ENCODE results near the gene ETV4. TPM values are rescaled to one million over a fixed set of nuclear protein-coding genes. Genes with fewer than 3 reads are reported as not detected.
"Not testable (repeated sequence)": the region's sequence is repeated elsewhere in the genome, so short reads cannot be mapped to it uniquely, and the experiment has no call there.

Gene ETV4
- total and polyA plus RNA-seq, 7 donors, result 0.21 to 0.44 (median 0.31) TPM

DNA sequence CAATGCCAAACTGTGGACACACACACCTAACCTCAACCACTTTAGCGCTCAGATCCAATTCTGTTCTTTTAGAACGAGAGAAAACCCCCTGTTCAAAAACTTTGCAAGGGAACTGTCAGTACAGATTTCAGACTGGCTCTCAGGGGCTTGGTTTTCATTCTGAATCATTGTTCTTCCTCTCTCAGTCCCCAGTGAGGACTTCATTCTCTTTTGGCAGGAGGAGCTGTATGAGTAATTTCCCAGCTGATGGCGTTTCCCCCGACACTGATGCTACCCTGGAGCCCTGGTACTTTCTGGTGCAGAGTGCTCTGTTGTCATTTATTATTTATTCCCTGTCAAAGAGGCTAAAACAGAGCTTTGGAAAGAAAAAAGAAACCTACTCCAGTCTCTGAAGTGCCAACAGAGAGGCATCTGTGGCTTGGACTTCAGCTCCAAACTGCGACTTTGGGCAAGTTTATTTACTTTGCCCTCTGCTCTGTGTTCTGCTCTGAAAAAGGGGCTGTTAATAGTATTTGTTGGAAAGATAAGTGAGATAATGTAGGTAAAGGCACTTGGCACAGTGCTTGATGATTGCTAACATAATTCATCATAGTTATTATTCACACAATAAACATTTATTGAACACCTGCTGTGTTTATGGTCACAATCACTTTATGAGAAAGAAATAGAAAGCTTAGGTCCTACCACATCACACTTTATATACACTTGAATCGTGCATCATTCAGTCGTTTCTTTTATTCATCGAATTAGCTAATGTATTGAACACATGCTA lies 28.3 kb downstream of the ETV4 start:
- Histone ChIP-seq H3K27ac (no peak overlapping the region), H3K9me3 (no peaks in the 10 kb centered on the region), H3K27me3 (ENCODE audit: insufficient read depth in 3 of 3, low read length in 2 of 3) (no peaks in the 10 kb centered on the region), H3K4me1 (peaks cover 15% of the 10 kb centered on the region), H3K36me3 (ENCODE audit: insufficient read depth in 1 of 2, low read depth in 1 of 2) (peaks cover 33 to 92% of the 10 kb centered on the region in 2 donors), H3K4me3 (no peak overlapping the region)
- DNase-seq (no peak), ATAC-seq (peak; percentile 39 to 54 (median 42))
- WGBS, 3 donors, result 63 to 69% (median 64%) methylated on average over 8 of the region's 8 CpGs
- TF ChIP-seq, protein P1, sequence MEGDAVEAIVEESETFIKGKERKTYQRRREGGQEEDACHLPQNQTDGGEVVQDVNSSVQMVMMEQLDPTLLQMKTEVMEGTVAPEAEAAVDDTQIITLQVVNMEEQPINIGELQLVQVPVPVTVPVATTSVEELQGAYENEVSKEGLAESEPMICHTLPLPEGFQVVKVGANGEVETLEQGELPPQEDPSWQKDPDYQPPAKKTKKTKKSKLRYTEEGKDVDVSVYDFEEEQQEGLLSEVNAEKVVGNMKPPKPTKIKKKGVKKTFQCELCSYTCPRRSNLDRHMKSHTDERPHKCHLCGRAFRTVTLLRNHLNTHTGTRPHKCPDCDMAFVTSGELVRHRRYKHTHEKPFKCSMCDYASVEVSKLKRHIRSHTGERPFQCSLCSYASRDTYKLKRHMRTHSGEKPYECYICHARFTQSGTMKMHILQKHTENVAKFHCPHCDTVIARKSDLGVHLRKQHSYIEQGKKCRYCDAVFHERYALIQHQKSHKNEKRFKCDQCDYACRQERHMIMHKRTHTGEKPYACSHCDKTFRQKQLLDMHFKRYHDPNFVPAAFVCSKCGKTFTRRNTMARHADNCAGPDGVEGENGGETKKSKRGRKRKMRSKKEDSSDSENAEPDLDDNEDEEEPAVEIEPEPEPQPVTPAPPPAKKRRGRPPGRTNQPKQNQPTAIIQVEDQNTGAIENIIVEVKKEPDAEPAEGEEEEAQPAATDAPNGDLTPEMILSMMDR (IDR thresholded peaks at IDR 0.05), result no peak
- intact Hi-C loops (cut with DNase I), result no loop called here

GRCh38 chr17:43517161-43517560 lies 29.0 kb downstream of the ETV4 start:
- 55 to 83% (median 72%) methylated on average over 6 of the region's 6 CpGs for WGBS, 3 donors
- ATAC-seq (no peak), DNase-seq (no peak)
- H3K27ac ChIP-seq, result peak overlapping the region; percentile 10
- H3K4me1 ChIP-seq, result peaks cover 15% of the 10 kb centered on the region
- TF ChIP-seq, protein P1 (IDR thresholded peaks at IDR 0.05), result no peak
- no peaks in the 10 kb centered on the region for H3K9me3 ChIP-seq
- intact Hi-C loops (cut with DNase I), result no loop called here
- peaks cover 33 to 92% of the 10 kb centered on the region in 2 donors for H3K36me3 ChIP-seq (ENCODE audit: insufficient read depth in 1 of 2, low read depth in 1 of 2)
- H3K27me3 ChIP-seq (ENCODE audit: insufficient read depth in 3 of 3, low read length in 2 of 3), result no peaks in the 10 kb centered on the region
- H3K4me3 ChIP-seq, result no peak overlapping the region

GRCh38 chr17:43515656-43516055 lies 30.5 kb downstream of the ETV4 start:
- peak overlapping the region; percentile 74 for H3K27ac ChIP-seq
- intact Hi-C loops (cut with DNase I), result no loop called here
- TF ChIP-seq, protein P1 (IDR thresholded peaks at IDR 0.05), result no peak
- H3K9me3 ChIP-seq, result no peaks in the 10 kb centered on the region
- ATAC-seq (peak; percentile 7 to 21 (median 15)), DNase-seq (no peak)
- H3K27me3 ChIP-seq (ENCODE audit: insufficient read depth in 3 of 3, low read length in 2 of 3), result no peaks in the 10 kb centered on the region
- peaks cover 23 to 92% of the 10 kb centered on the region in 2 donors for H3K36me3 ChIP-seq (ENCODE audit: insufficient read depth in 1 of 2, low read depth in 1 of 2)
- WGBS, 3 donors, result 56 to 89% (median 59%) methylated on average over 1 of the region's 1 CpG
- H3K4me1 ChIP-seq, result peaks cover 15% of the 10 kb centered on the region
- no peak overlapping the region for H3K4me3 ChIP-seq

GRCh38 chr17:43511199-43511598 lies 34.9 kb downstream of the ETV4 start:
- ATAC-seq; H3K27ac ChIP-seq; intact Hi-C loops (cut with DNase I); H3K9me3 ChIP-seq; H3K4me3 ChIP-seq; DNase-seq; H3K27me3 ChIP-seq (ENCODE audit: insufficient read depth in 3 of 3, low read length in 2 of 3): not testable (repeated sequence)
- Histone ChIP-seq H3K36me3 (ENCODE audit: insufficient read depth in 1 of 2, low read depth in 1 of 2) (peaks cover 27 to 92% of the 10 kb centered on the region in 2 donors), H3K4me1 (peaks cover 15% of the 10 kb centered on the region)
- 95 to 98% (median 97%) methylated on average over 3 of the region's 3 CpGs for WGBS, 3 donors

- intact Hi-C loops (cut with DNase I); H3K4me1 ChIP-seq; H3K27ac ChIP-seq; ATAC-seq; H3K9me3 ChIP-seq; DNase-seq; H3K4me3 ChIP-seq; H3K27me3 ChIP-seq (ENCODE audit: insufficient read depth in 3 of 3, low read length in 2 of 3): not testable (repeated sequence)
- 91 to 94% (median 93%) methylated on average over 7 of the region's 7 CpGs for WGBS, 3 donors
- peaks cover 36 to 96% of the 10 kb centered on the region in 2 donors for H3K36me3 ChIP-seq (ENCODE audit: insufficient read depth in 1 of 2, low read depth in 1 of 2)
Observed at GRCh38 chr17:43509440-43509839, 36.7 kb downstream of the ETV4 start.

Measured in psoas muscle (tissue), 8 donors.